HFFc6 (cell line): Measurements from ENCODE around the gene FBXL14. TPM values are rescaled to one million over a fixed set of nuclear protein-coding genes. Genes with fewer than 3 reads are reported as not detected.

Experiments
- DNase-seq: peaks from one replicate; pipeline ENCODE4 v3.0.0-alpha.2; 2018
- H3K27ac Mint-ChIP-seq: 2 replicates; pipeline ENCODE4 v1.8.0; 2020; ENCODE audit warnings: mild to moderate bottlenecking, mixed read lengths
- H3K27me3 Mint-ChIP-seq: 2 replicates; pipeline ENCODE4 v1.8.0; 2021; ENCODE audit warnings: mild to moderate bottlenecking, moderate library complexity, mixed read lengths; ENCODE audit not compliant: insufficient read depth
- H3K36me3 Mint-ChIP-seq: 2 replicates; pipeline ENCODE4 v1.8.0; 2021; ENCODE audit warnings: low read depth, mixed read lengths
- H3K4me1 Mint-ChIP-seq: 2 replicates; pipeline ENCODE4 v1.8.0; 2020; ENCODE audit warnings: low read depth, mixed read lengths
- H3K4me3 Mint-ChIP-seq: 2 replicates; pipeline ENCODE4 v1.8.0; 2020; ENCODE audit warnings: mild to moderate bottlenecking, moderate library complexity, mixed read lengths
- H3K9me3 Mint-ChIP-seq: 2 replicates; pipeline ENCODE4 v1.8.0; 2020; ENCODE audit warnings: mild to moderate bottlenecking, mixed read lengths
- CTCF ChIP-seq: fragments of 200-600 bp; sonication (generic); IDR thresholded peaks from 2 replicates; pipeline ENCODE4 v1.5.0; 2021; ENCODE audit warnings: antibody characterized with exemption, mild to moderate bottlenecking
- total RNA-seq, 6 experiments: library from RNA; stranded (reverse); fragmentation: NEBNext Ultra II Directional; extraction: Animal tissue kit (Norgen Biotek cat#: 25700); gene quantifications; 2 replicates in 1 of 6; 3 replicates in 5 of 6; pipeline ENCODE4 v1.2.3, GENCODE V29; 2021

Gene FBXL14
- total RNA-seq, 6 experiments from 2014 or later = 5.2 to 6.5 (median 5.4) TPM

DNA sequence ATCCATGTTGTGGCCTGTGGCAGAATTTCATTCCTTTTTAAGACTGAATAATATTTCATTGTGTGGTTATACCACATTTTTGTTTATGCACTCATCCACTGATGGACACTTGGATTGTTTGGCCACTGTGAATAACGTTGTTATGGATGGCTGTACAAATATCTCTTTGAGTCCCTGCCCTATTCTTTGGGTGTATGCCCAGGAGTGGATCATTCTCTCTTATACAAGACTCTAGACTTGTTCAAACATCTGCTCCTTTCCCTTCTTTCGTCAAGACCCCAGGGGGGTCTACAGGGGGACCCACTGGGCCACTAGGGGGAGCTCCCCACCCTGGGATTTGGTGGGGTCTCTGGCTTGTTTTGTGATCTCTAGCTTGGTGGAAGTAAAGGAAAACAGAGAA lies 77.4 kb downstream of the FBXL14 start:
- peak; percentile 76 for TF ChIP-seq CTCF
- H3K4me1 Mint-ChIP-seq = peaks cover 39% of the 10 kb centered on the region
- H3K27ac Mint-ChIP-seq = peak overlapping the region; percentile 61
- H3K27me3 Mint-ChIP-seq = no peaks in the 10 kb centered on the region; the same call in 1 of the 2 replicates
- peaks cover 10% of the 10 kb centered on the region for H3K9me3 Mint-ChIP-seq
- H3K4me3 Mint-ChIP-seq = peak overlapping the region; percentile 46; the same call in 1 of the 2 replicates
- peaks cover 12% of the 10 kb centered on the region for H3K36me3 Mint-ChIP-seq
- DNase-seq = peak; percentile 95

Other genes with a start within 250 kb of the FBXL14 start
- 100 to 1,000 TPM; 191 to 289 (median 200) TPM for gene WNT5B, start 34.6 kb upstream of the FBXL14 start, total RNA-seq
- 10 to 100 TPM; 38.9 to 50.1 (median 44.9) TPM for gene ADIPOR2, start 96.5 kb upstream of the FBXL14 start, total RNA-seq
- gene LRTM2, start 226.0 kb upstream of the FBXL14 start, total RNA-seq = not detected